Measurements from ENCODE around the gene FBXO2.

FBXO2 gene

GRCh38 chr1:11640101-11640500, 14.1 kb downstream of the FBXO2 start:
- H3K27ac ChIP-seq, result no peak overlapping the region
- TF ChIP-seq ZFX (IDR thresholded peaks at IDR 0.05), result no peak
- TF ChIP-seq, protein P1, sequence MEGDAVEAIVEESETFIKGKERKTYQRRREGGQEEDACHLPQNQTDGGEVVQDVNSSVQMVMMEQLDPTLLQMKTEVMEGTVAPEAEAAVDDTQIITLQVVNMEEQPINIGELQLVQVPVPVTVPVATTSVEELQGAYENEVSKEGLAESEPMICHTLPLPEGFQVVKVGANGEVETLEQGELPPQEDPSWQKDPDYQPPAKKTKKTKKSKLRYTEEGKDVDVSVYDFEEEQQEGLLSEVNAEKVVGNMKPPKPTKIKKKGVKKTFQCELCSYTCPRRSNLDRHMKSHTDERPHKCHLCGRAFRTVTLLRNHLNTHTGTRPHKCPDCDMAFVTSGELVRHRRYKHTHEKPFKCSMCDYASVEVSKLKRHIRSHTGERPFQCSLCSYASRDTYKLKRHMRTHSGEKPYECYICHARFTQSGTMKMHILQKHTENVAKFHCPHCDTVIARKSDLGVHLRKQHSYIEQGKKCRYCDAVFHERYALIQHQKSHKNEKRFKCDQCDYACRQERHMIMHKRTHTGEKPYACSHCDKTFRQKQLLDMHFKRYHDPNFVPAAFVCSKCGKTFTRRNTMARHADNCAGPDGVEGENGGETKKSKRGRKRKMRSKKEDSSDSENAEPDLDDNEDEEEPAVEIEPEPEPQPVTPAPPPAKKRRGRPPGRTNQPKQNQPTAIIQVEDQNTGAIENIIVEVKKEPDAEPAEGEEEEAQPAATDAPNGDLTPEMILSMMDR (conservative IDR thresholded peaks at IDR 0.05), result no peak

- TF ChIP-seq ZFX (IDR thresholded peaks at IDR 0.05), result no peak
- TF ChIP-seq, protein P1 (conservative IDR thresholded peaks at IDR 0.05), result no peak
- no peak overlapping the region for H3K27ac ChIP-seq
Measured at GRCh38 chr1:11639372-11639771, 14.9 kb downstream of the FBXO2 start.

DNA sequence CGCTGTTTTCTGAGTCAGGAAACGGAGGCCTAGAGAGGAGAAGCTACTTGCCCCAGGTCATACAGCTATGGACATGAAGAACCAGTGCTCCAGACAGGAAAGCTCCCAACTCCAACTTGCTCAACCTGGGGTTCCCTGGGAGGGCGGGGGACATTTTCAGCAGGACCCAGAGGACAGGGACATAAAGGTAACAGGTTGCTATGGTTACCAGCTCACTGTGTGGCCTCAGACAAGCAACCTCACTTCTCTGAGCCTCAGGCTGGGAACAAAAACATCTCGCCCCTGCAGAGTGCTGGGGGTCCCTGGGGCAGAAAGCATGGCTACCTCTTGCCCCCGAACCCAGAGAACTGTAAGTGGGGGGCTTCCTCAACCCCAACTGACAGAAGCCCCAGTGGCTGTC, 16.1 kb downstream of the FBXO2 start:
- no peak overlapping the region for H3K27ac ChIP-seq
- TF ChIP-seq ZFX (IDR thresholded peaks at IDR 0.05), result no peak
- TF ChIP-seq, protein P1 (conservative IDR thresholded peaks at IDR 0.05), result no peak

GRCh38 chr1:11634365-11635192, 19.6 kb downstream of the FBXO2 start:
- H3K27ac ChIP-seq, result no peak overlapping the region
- TF ChIP-seq, protein P1 (conservative IDR thresholded peaks at IDR 0.05), result no peak
- no peak for TF ChIP-seq ZFX (IDR thresholded peaks at IDR 0.05)

GRCh38 chr1:11629184-11630016, 24.8 kb downstream of the FBXO2 start:
- no peak overlapping the region for H3K27ac ChIP-seq
- TF ChIP-seq, protein P1 (conservative IDR thresholded peaks at IDR 0.05), result no peak
- no peak for TF ChIP-seq ZFX (IDR thresholded peaks at IDR 0.05)

- TF ChIP-seq ZFX (IDR thresholded peaks at IDR 0.05), result no peak
- TF ChIP-seq, protein P1 (conservative IDR thresholded peaks at IDR 0.05), result no peak
- no peak overlapping the region for H3K27ac ChIP-seq
Measured at GRCh38 chr1:11628767-11629166, 25.5 kb downstream of the FBXO2 start.

DNA sequence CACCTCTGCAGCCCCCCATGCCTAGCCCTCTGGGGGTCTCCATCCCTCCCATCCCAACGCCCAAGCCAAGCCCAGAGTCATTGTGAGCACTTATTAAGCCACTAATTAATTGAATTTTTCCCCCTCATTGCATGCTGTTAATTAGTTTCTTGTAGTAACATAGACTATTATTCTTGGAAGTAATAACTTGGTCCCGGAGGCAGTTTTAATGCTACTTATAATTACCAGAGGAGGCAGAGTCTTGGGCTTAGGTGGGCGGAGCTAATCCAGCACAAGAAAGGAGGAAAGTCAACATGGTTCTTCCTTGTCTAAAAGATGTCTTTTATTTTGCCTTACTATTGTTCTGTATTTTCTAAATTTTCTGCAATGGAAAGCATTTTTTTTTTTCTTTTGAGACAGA, 27.7 kb downstream of the FBXO2 start:
- TF ChIP-seq ZFX (IDR thresholded peaks at IDR 0.05), result no peak
- TF ChIP-seq, protein P1 (conservative IDR thresholded peaks at IDR 0.05), result no peak
- no peak overlapping the region for H3K27ac ChIP-seq
